ENCODE data around the gene TUBGCP6. TPM values are rescaled to one million over a fixed set of nuclear protein-coding genes. Genes with fewer than 3 reads are reported as not detected.

Gene TUBGCP6
- total RNA-seq, 4 donors from 2014 or later: 43.8 to 110 (median 73.1) TPM

DNA sequence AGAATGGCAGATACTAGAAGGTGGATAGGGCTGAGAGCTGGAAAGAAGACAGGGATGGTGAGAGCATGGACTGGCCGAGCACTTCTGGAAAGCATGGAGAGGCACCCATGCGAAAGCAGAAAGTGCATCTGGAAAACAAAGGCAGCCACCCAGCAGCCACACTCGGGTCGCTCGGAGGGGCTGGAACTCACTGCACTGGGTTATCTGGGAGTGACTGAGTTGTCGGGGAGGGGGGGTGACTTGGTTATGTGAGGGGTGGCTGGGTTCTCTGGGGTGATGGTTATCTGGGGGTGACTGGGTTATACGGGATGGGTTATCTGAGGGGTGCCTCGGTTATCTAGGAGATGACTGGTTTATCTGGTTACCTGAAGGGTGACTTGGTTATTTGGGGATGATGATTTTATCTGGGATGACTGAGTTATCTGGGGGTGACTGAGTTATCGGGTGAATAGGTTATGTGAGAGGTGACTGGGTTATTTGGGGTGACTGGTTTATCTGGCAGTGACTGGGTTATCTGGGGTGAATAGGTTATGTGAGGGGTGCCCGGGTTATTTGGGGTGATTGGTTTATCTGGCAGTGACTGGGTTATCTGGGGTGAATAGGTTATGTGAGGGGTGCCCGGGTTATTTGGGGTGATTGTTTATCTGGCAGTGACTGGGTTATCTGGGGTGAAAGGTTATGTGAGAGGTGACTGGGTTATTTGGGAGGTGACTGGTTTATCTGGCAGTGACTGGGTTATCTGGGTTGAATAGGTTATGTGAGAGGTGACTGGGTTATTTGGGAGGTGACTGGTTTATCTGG lies 76.9 kb downstream of the TUBGCP6 start:
- WGBS, 2 donors (ENCODE audit: low coverage in 1 of 2): 46 to 56% methylated on average over 8 to 11 of the region's 11 CpGs
- Histone ChIP-seq H3K27me3 (peaks cover 43% of the 10 kb centered on the region), H3K27ac (no peak overlapping the region), H3K4me1 (peaks cover 0 to 13% (median 11%) of the 10 kb centered on the region in 4 donors), H3K36me3 (no peaks in the 10 kb centered on the region), H3K4me3 (no peak overlapping the region), H3K9me3 (no peaks in the 10 kb centered on the region)
- in situ Hi-C loops (cut with MboI; ENCODE audit: low pct_ligation_motif_present in 1 of 4, low pct_unique_long_range_greater_than_20kb in 1 of 4, low sequenced_read_pairs in 3 of 4): no loop called here
- TF ChIP-seq POLR2A (IDR thresholded peaks at IDR 0.05): no peak
- TF ChIP-seq, protein P1, sequence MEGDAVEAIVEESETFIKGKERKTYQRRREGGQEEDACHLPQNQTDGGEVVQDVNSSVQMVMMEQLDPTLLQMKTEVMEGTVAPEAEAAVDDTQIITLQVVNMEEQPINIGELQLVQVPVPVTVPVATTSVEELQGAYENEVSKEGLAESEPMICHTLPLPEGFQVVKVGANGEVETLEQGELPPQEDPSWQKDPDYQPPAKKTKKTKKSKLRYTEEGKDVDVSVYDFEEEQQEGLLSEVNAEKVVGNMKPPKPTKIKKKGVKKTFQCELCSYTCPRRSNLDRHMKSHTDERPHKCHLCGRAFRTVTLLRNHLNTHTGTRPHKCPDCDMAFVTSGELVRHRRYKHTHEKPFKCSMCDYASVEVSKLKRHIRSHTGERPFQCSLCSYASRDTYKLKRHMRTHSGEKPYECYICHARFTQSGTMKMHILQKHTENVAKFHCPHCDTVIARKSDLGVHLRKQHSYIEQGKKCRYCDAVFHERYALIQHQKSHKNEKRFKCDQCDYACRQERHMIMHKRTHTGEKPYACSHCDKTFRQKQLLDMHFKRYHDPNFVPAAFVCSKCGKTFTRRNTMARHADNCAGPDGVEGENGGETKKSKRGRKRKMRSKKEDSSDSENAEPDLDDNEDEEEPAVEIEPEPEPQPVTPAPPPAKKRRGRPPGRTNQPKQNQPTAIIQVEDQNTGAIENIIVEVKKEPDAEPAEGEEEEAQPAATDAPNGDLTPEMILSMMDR (IDR thresholded peaks at IDR 0.05): no peak
- intact Hi-C loops (cut with DNase I; ENCODE audit: low total_unique reads): no loop called here
- DNase-seq: no peak

Other genes starting within 250 kb of the TUBGCP6 start
- 1 to 10 TPM in 2 of 4 donors, under 1 TPM in 2; 0.32 to 2.2 (median 1.3) TPM for gene IL17REL, start 232.3 kb downstream of the TUBGCP6 start, total RNA-seq
- not detected for gene TTLL8, start 186.7 kb downstream of the TUBGCP6 start, total RNA-seq
- not detected for gene MLC1, start 159.6 kb downstream of the TUBGCP6 start, total RNA-seq
- gene MOV10L1, start 155.0 kb downstream of the TUBGCP6 start, total RNA-seq: under 1 TPM in 3 of 4 donors, not detected in 1; 0.20 to 0.48 (median 0.41) TPM
- gene PANX2, start 74.3 kb downstream of the TUBGCP6 start, total RNA-seq: under 1 TPM in 1 of 4 donors, not detected in 3; 0.32 TPM
- gene TRABD, start 59.1 kb downstream of the TUBGCP6 start, total RNA-seq: 100 to 1,000 TPM in 1 of 4 donors, 10 to 100 TPM in 3; 40.6 to 109 (median 69.4) TPM
- 10 to 100 TPM; 27.3 to 91.3 (median 35.1) TPM for gene SELENOO, start 44.0 kb downstream of the TUBGCP6 start, total RNA-seq
- gene HDAC10, start 6.2 kb upstream of the TUBGCP6 start, total RNA-seq: 100 to 1,000 TPM in 2 of 4 donors, 10 to 100 TPM in 2; 66.8 to 618 (median 142) TPM
- gene MAPK12, start 16.7 kb upstream of the TUBGCP6 start, total RNA-seq: 1 to 10 TPM; 1.1 to 9.4 (median 3.3) TPM
- gene MAPK11, start 25.4 kb upstream of the TUBGCP6 start, total RNA-seq: 1 to 10 TPM; 1.6 to 6.4 (median 2.7) TPM
- gene PLXNB2, start 62.6 kb upstream of the TUBGCP6 start, total RNA-seq: 100 to 1,000 TPM; 305 to 880 (median 460) TPM
- gene DENND6B, start 82.0 kb upstream of the TUBGCP6 start, total RNA-seq: 10 to 100 TPM in 2 of 4 donors, 1 to 10 TPM in 2; 3.2 to 22.7 (median 8.3) TPM
- 100 to 1,000 TPM in 1 of 4 donors, 10 to 100 TPM in 3; 62.1 to 151 (median 77.8) TPM for gene PPP6R2, start 98.3 kb upstream of the TUBGCP6 start, total RNA-seq
- 100 to 1,000 TPM in 2 of 4 donors, 10 to 100 TPM in 2; 59.9 to 241 (median 108) TPM for gene SBF1, start 230.0 kb upstream of the TUBGCP6 start, total RNA-seq
- 1 to 10 TPM in 3 of 4 donors, under 1 TPM in 1; 0.75 to 5.4 (median 1.2) TPM for gene ADM2, start 236.5 kb upstream of the TUBGCP6 start, total RNA-seq
- not detected for gene MIOX, start 241.8 kb upstream of the TUBGCP6 start, total RNA-seq

Data from transverse colon (tissue), 4 donors.